Astrocyte of the spinal cord (primary cell): ENCODE data around the gene NDUFA11.

Experiments
- DNase-seq: peaks from one replicate; pipeline ENCODE4 v3.0.0; 2011; ENCODE audit warnings: low read depth, low spot score
- H3K4me3 ChIP-seq: 2 replicates; pipeline ENCODE4 v1.5.1; 2011; ENCODE audit warnings: low read depth, mild to moderate bottlenecking, low read length, moderate library complexity
- in situ Hi-C: cut with HindIII; loops from 2 replicates; pipeline ENCODE4 v1.10.0; 2017; ENCODE audit warnings: low sequenced_read_pairs
- TF ChIP-seq, protein P1 (sequence below): IDR thresholded peaks from 2 replicates; pipeline ENCODE4 v1.5.1; 2012; ENCODE audit warnings: low read depth, mild to moderate bottlenecking, low read length, inconsistent platforms

NDUFA11 gene

DNA sequence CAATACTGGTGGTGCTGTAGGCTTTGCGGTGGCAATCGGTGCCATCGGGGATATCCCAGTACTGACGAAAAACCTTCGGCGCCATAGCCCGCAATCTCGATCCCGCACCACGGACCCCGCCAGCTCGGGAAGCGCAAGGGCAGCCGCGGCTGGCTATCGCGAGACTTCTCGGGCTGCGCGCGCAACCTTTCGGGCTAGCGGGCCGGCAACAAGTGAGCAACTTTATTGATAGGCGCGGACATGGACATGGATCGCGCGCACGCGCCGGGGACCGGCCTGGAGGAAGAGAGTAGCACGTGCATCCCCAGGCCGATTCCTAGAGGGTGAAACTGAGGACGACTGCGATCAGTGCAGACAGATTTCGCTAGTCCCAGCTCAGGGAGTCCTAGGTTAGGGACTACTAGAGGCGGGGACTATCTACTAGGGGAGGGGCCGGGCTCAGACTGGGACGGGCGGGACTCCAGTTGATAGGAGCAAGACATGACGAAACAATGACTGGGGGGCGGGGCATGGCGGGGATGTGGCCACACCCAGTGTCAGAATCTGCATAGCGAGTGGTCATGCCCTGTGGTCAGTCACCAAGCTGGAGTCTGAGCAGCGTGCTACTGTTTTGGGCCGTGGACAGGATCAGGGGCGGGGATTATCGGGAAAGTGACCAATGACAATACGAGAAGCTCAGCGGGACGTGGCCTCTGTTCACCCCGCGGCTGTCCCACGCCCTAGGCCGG is at the start of gene NDUFA11:
Gene NDUFA11 (minus strand): TSS at position 167 of the 728 bp plus-strand sequence. CDS start 82 bp downstream, at position 85.
- H3K4me3 ChIP-seq, result peak within 1 kb of the TSS; percentile 98
- in situ Hi-C loops, result no loop called here
- peak; percentile 99 for DNase-seq
- TF ChIP-seq, protein P1, sequence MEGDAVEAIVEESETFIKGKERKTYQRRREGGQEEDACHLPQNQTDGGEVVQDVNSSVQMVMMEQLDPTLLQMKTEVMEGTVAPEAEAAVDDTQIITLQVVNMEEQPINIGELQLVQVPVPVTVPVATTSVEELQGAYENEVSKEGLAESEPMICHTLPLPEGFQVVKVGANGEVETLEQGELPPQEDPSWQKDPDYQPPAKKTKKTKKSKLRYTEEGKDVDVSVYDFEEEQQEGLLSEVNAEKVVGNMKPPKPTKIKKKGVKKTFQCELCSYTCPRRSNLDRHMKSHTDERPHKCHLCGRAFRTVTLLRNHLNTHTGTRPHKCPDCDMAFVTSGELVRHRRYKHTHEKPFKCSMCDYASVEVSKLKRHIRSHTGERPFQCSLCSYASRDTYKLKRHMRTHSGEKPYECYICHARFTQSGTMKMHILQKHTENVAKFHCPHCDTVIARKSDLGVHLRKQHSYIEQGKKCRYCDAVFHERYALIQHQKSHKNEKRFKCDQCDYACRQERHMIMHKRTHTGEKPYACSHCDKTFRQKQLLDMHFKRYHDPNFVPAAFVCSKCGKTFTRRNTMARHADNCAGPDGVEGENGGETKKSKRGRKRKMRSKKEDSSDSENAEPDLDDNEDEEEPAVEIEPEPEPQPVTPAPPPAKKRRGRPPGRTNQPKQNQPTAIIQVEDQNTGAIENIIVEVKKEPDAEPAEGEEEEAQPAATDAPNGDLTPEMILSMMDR, result no peak

DNA sequence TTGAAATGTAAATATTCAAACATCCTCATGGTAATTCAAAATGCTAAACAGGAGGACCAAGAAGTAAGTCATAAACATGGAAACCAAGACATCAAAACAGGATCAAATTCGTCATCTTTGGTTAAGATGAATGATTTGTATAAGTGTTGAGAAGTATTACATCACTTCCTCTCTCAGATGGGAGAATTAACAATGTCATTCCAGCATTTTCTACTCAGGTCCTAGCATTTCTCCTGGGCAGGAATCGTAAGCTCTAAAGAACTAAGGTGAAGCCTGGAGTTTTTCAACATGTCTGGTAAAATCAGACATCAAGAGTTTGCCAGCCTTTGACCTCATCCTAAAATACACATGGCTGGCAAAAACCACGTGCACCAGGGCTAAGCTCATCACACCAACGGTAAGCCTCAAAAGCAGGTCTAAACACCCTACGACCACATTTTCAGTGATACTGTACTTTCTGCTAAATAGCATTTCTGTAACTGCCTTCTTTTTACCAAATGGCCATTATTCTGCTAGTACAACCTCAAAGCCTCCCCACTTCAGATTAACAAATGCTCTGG is 49.5 kb upstream of the NDUFA11 start:
- DNase-seq, result no peak
- H3K4me3 ChIP-seq, result no peak overlapping the region
- TF ChIP-seq, protein P1, result no peak
- in situ Hi-C loops, result no loop called here

DNA sequence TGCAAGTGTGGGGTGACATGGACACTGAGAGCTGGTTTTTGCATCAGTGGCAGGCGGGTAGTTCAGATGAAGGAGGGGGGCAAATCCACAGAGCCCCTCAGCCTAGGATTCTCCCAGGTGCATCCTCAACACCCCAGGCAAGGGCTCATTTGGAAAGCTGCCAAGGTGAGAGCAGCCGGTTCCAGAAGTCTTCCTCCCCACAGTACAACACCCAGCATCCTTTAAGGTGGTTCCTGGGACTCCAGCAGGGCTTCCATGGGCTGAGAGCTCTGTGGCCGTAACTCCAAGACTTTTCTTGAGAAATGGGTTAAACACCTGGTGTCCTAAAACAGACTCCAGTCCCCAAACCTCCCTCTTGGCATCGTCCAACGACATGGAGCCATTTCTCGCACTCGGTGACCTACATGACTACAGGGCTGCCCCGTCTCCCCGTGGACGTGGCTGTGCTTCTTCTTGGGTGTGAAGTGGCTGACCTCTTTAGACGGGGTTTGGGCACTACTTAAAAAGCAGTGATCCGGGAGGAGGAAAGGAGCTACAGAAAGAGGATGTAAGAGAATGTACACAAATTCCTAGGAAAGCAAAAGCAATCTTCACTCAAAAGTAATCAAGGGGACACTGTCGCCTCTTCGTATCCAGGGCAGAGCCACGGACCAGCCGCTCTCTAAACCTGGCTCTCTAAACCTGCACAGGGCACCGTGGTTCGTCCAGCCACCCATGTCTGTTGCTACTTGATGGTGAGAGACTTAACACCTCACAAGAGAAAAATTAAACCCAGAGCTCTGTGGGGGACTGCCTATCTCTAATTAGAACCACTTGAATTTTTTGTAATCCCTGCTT is 48.8 kb upstream of the NDUFA11 start:
- in situ Hi-C loops, result no loop called here
- H3K4me3 ChIP-seq, result no peak overlapping the region
- TF ChIP-seq, protein P1, result no peak
- DNase-seq, result no peak

DNA sequence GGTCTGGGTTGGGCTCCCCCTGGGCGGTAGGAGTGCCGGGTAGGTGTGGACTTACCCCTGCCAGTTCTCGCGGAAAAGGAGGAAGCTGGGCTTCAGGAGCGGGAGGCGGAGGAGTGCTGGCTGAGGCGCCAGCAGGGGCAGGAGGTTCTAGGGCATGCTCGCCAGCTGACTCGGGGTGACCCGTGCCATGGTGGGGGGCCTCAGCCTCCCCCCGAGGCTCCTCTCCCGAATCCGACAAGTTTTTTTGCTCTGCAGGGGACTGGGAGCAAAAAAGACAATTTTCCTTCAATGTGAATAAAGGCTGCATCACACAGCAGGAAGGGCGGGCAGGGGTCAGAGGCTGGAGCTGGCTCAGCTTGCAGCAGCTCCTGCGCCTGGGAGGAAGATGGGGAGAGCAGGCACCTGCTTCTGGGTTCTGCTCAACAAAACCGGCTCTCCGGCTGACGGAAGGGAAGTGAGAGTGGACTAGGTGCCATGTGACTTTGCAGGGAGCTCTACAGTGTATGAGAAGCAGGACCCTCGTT is 47.8 kb upstream of the NDUFA11 start:
- in situ Hi-C loops, result no loop called here

DNA sequence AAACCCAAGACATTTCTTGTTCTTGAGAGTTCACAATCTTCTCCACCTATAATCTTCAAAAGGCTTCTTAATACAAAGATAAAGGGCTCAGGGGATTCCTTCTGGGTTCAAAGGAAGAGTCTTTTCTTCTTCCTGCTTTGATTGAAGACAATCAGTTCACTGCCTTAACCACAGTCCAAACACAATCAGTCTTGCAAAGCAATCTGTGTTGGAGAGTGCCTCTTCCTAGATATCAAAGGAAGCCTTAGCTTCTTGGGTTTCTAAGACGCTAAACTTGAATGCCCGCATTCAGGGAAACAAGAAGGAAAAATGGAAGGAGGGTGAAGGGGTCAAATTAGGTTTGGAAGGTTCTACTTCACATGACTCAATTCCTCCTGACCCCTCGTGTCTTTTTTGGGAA is 47.2 kb upstream of the NDUFA11 start:
- TF ChIP-seq, protein P1, result no peak
- in situ Hi-C loops, result no loop called here
- DNase-seq, result no peak
- H3K4me3 ChIP-seq, result no peak overlapping the region

More for the DNA sequence above, 47.8 kb upstream of the NDUFA11 start:
- DNase-seq, result no peak
- H3K4me3 ChIP-seq, result no peak overlapping the region
- TF ChIP-seq, protein P1, result no peak

DNA sequence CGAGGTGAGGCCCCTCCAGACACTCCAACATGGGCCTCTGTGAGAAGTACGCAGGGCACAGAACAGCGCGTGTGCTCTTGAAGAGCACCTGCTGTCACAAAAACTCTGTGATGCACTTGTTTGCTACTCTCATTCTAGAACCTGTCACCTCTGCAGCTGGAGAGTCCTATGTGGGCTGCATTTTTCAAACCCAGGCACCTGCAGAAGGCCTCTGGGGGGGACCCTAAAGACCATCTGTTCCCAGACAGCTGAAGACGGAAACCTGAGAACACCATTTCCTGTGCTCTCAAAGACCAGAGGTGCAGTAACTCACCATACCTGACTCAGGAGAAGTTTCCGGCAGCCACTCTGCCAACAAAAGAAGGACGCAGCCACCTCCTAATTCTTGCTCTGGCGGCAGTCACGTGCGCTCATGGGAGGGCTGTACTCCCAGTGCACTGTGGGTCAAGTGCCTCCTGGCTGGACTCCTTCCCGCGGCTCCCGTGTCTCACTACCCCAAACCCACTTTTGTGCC is 46.3 kb upstream of the NDUFA11 start:
- in situ Hi-C loops, result no loop called here
- TF ChIP-seq, protein P1, result no peak
- H3K4me3 ChIP-seq, result no peak overlapping the region
- DNase-seq, result no peak
